Activated CD8-positive, alpha-beta memory T cell treated with anti-CD3 and anti-CD28 coated beads, Interleukin-2, amount 50 U/mL, for 4 hours (primary cell): ENCODE data around the gene HPRT1.

Experiments used
- DNase-seq: peaks from one replicate; pipeline ENCODE4 v3.0.0-alpha.2; 2020

HPRT1 gene

GRCh38 chrX:134478374-134478773, 18.4 kb downstream of the HPRT1 start:
- DNase-seq: no peak

GRCh38 chrX:134480061-134480460, 20.1 kb downstream of the HPRT1 start:
- DNase-seq: no peak

- no peak for DNase-seq
These were observed 21.4 kb downstream of the HPRT1 start for GRCh38 chrX:134481339-134481738.

GRCh38 chrX:134482371-134482770, 22.4 kb downstream of the HPRT1 start:
- DNase-seq: no peak

- no peak for DNase-seq
These were observed 24.1 kb downstream of the HPRT1 start for GRCh38 chrX:134484039-134484438.

- DNase-seq: no peak
These were observed 42.0 kb downstream of the HPRT1 start for GRCh38 chrX:134501941-134502340.

- no peak for DNase-seq
These were observed 42.7 kb downstream of the HPRT1 start for GRCh38 chrX:134502686-134503085.

GRCh38 chrX:134512566-134512965, 52.6 kb downstream of the HPRT1 start:
- DNase-seq: no peak

GRCh38 chrX:134513091-134513490, 53.1 kb downstream of the HPRT1 start:
- no peak for DNase-seq

GRCh38 chrX:134520860-134521390, 61.0 kb downstream of the HPRT1 start:
- DNase-seq: no peak

- no peak for DNase-seq
These were observed 64.2 kb downstream of the HPRT1 start for GRCh38 chrX:134524181-134524580.

GRCh38 chrX:134525086-134525792, 65.3 kb downstream of the HPRT1 start:
- DNase-seq: no peak

- DNase-seq: no peak
These were observed 66.4 kb downstream of the HPRT1 start for GRCh38 chrX:134526399-134526798.

GRCh38 chrX:134528960-134529359, 69.0 kb downstream of the HPRT1 start:
- no peak for DNase-seq

GRCh38 chrX:134529481-134529880, 69.5 kb downstream of the HPRT1 start:
- DNase-seq: no peak

GRCh38 chrX:134530845-134531244, 70.9 kb downstream of the HPRT1 start:
- DNase-seq: no peak

GRCh38 chrX:134533352-134533751, 73.4 kb downstream of the HPRT1 start:
- no peak for DNase-seq

GRCh38 chrX:134533952-134534351, 74.0 kb downstream of the HPRT1 start:
- DNase-seq: no peak

GRCh38 chrX:134537179-134537955, 77.4 kb downstream of the HPRT1 start:
- no peak for DNase-seq

GRCh38 chrX:134538316-134538715, 78.4 kb downstream of the HPRT1 start:
- DNase-seq: no peak

- no peak for DNase-seq
These were observed 81.9 kb downstream of the HPRT1 start for GRCh38 chrX:134541906-134542305.

GRCh38 chrX:134542485-134542884, 82.5 kb downstream of the HPRT1 start:
- no peak for DNase-seq

- DNase-seq: no peak
These were observed 83.3 kb downstream of the HPRT1 start for GRCh38 chrX:134543288-134543687.

- DNase-seq: no peak
These were observed 84.2 kb downstream of the HPRT1 start for GRCh38 chrX:134544135-134544512.
